ENCODE measurements around the gene TAF6.

GRCh38 chr7:100090527-100091410, 28.4 kb downstream of the TAF6 start:
- no peak for TF ChIP-seq CTCF (IDR thresholded peaks at IDR 0.05 in 8 of 11, conservative IDR thresholded peaks at IDR 0.05 in 3 of 11)
- no peak for TF ChIP-seq POLR2AphosphoS5 (IDR thresholded peaks at IDR 0.05)

Data from spleen (tissue), 7 donors.